Coronary artery (tissue), 2 donors: ENCODE results near the gene OPN4.

Experiments used
- DNase-seq: peaks from one replicate; pipeline ENCODE4 v3.0.0-alpha.2; 2017; ENCODE audit warnings: low spot score
- H3K27ac ChIP-seq, 2 donors: fragments of 200-600 bp; sonication (generic); one replicate each; pipeline ENCODE4 v1.5.1; 2016 to 2019
- H3K4me3 ChIP-seq: fragments of 200-600 bp; sonication (generic); 2 replicates; pipeline ENCODE4 v1.5.1; 2016; ENCODE audit warnings: mild to moderate bottlenecking, moderate library complexity
- CTCF ChIP-seq: fragments of 200-600 bp; sonication (generic); IDR thresholded peaks from one replicate; pipeline ENCODE4 v1.5.1; 2019; ENCODE audit warnings: antibody characterized with exemption

Gene OPN4

GRCh38 chr10:86671985-86672710 lies 17.8 kb downstream of the OPN4 start:
- peak overlapping the region; percentile 72 for H3K4me3 ChIP-seq
- DNase-seq, result peak; percentile 87
- peak overlapping the region; percentile 95 to 98 for H3K27ac ChIP-seq
- no peak for TF ChIP-seq CTCF

GRCh38 chr10:86673216-86673826 lies 19.0 kb downstream of the OPN4 start:
- no peak for DNase-seq
- TF ChIP-seq CTCF, result no peak
- Histone ChIP-seq H3K4me3 (peak overlapping the region; percentile 72), H3K27ac (peak overlapping the region; percentile 95 to 98)

- TF ChIP-seq CTCF, result no peak
- Histone ChIP-seq H3K4me3 (peak overlapping the region; percentile 72), H3K27ac (peak overlapping the region; percentile 95 to 98)
- DNase-seq, result peak; percentile 90
Observed at GRCh38 chr10:86673827-86674581, 19.7 kb downstream of the OPN4 start.

GRCh38 chr10:86674912-86675311 lies 20.6 kb downstream of the OPN4 start:
- no peak for DNase-seq
- peak overlapping the region; percentile 95 to 98 for H3K27ac ChIP-seq
- peak overlapping the region; percentile 38 for H3K4me3 ChIP-seq
- no peak for TF ChIP-seq CTCF

GRCh38 chr10:86677374-86677773 lies 23.0 kb downstream of the OPN4 start:
- no peak for DNase-seq
- H3K27ac ChIP-seq, result peak overlapping the region; percentile 6 to 77
- TF ChIP-seq CTCF, result no peak
- H3K4me3 ChIP-seq, result no peak overlapping the region

GRCh38 chr10:86678999-86679792 lies 24.8 kb downstream of the OPN4 start:
- no peak for DNase-seq
- TF ChIP-seq CTCF, result no peak
- no peak overlapping the region for H3K4me3 ChIP-seq
- peak overlapping the region; percentile 77 to 95 for H3K27ac ChIP-seq
